Measurements from ENCODE around the gene SNTG2. TPM values are rescaled to one million over a fixed set of nuclear protein-coding genes. Genes with fewer than 3 reads are reported as not detected.
"Not testable (repeated sequence)": the region's sequence is repeated elsewhere in the genome, so short reads cannot be mapped to it uniquely, and the experiment has no call there.

SNTG2 gene
- total RNA-seq, 1 donor from 2014 or later, result not detected

GRCh38 chr2:1403565-1403964, 452.9 kb downstream of the SNTG2 start:
- no peaks in the 10 kb centered on the region for H3K36me3 Mint-ChIP-seq (ENCODE audit: low read depth)

GRCh38 chr2:1405124-1405523, 454.5 kb downstream of the SNTG2 start:
- Mint-ChIP-seq H3K27ac (no peak overlapping the region), H3K9me3 (no peaks in the 10 kb centered on the region), H3K27me3 (no peaks in the 10 kb centered on the region), H3K36me3 (ENCODE audit: low read depth) (no peaks in the 10 kb centered on the region), H3K4me3 (no peak overlapping the region), H3K4me1 (no peaks in the 10 kb centered on the region)
- intact Hi-C loops (cut with micrococcal nuclease), result no loop called here
- DNase-seq, result no peak

More at GRCh38 chr2:1403565-1403964, 452.9 kb downstream of the SNTG2 start:
- no peaks in the 10 kb centered on the region for H3K9me3 Mint-ChIP-seq
- H3K27me3 Mint-ChIP-seq, result no peaks in the 10 kb centered on the region
- peaks cover 3% of the 10 kb centered on the region for H3K4me1 Mint-ChIP-seq
- intact Hi-C loops (cut with micrococcal nuclease), result no loop called here
- no peak overlapping the region for H3K27ac Mint-ChIP-seq
- no peak for DNase-seq
- no peak overlapping the region for H3K4me3 Mint-ChIP-seq

- H3K36me3 Mint-ChIP-seq (ENCODE audit: low read depth), result no peaks in the 10 kb centered on the region
- DNase-seq, result no peak
- H3K4me1 Mint-ChIP-seq, result no peaks in the 10 kb centered on the region
- no peaks in the 10 kb centered on the region for H3K27me3 Mint-ChIP-seq
- H3K4me3 Mint-ChIP-seq, result no peak overlapping the region
- intact Hi-C loops (cut with micrococcal nuclease), result no loop called here
- no peak overlapping the region for H3K27ac Mint-ChIP-seq
- no peaks in the 10 kb centered on the region for H3K9me3 Mint-ChIP-seq
Measured at GRCh38 chr2:1405967-1406366, 455.3 kb downstream of the SNTG2 start.

- H3K4me3 Mint-ChIP-seq, result no peak overlapping the region
Measured at GRCh38 chr2:1406434-1406833, 455.8 kb downstream of the SNTG2 start.

GRCh38 chr2:1407950-1408675, 457.5 kb downstream of the SNTG2 start:
- Mint-ChIP-seq H3K4me1 (no peaks in the 10 kb centered on the region), H3K27me3 (no peaks in the 10 kb centered on the region), H3K27ac (no peak overlapping the region), H3K36me3 (ENCODE audit: low read depth) (no peaks in the 10 kb centered on the region), H3K9me3 (no peaks in the 10 kb centered on the region), H3K4me3 (no peak overlapping the region)
- intact Hi-C loops (cut with micrococcal nuclease), result no loop called here
- DNase-seq, result no peak

More at GRCh38 chr2:1406434-1406833, 455.8 kb downstream of the SNTG2 start:
- Mint-ChIP-seq H3K27ac (no peak overlapping the region), H3K27me3 (no peaks in the 10 kb centered on the region), H3K9me3 (no peaks in the 10 kb centered on the region), H3K4me1 (no peaks in the 10 kb centered on the region), H3K36me3 (ENCODE audit: low read depth) (no peaks in the 10 kb centered on the region)
- DNase-seq, result no peak
- intact Hi-C loops (cut with micrococcal nuclease), result no loop called here

- Mint-ChIP-seq H3K27ac (no peak within 1 kb of the TSS), H3K4me3 (no peak within 1 kb of the TSS), H3K36me3 (ENCODE audit: low read depth) (no peaks in the 10 kb centered on the region), H3K9me3 (no peaks in the 10 kb centered on the region), H3K4me1 (no peaks in the 10 kb centered on the region), H3K27me3 (no peaks in the 10 kb centered on the region)
- DNase-seq, result no peak
- intact Hi-C loops (cut with micrococcal nuclease), result no loop called here
Measured at GRCh38 chr2:1413156-1413710, 462.6 kb downstream of the SNTG2 start, which contains the start of gene TPO. TSS of gene TPO (plus strand) at chr2:1413463. CDS start at chr2:1414409, 946 bp downstream.

GRCh38 chr2:1414121-1414520, 463.5 kb downstream of the SNTG2 start:
- no peak overlapping the region for H3K4me3 Mint-ChIP-seq
- H3K27me3 Mint-ChIP-seq, result no peaks in the 10 kb centered on the region
- H3K27ac Mint-ChIP-seq, result no peak overlapping the region
- H3K9me3 Mint-ChIP-seq, result no peaks in the 10 kb centered on the region
- no peaks in the 10 kb centered on the region for H3K4me1 Mint-ChIP-seq
- no peaks in the 10 kb centered on the region for H3K36me3 Mint-ChIP-seq (ENCODE audit: low read depth)
- intact Hi-C loops (cut with micrococcal nuclease), result no loop called here
- DNase-seq, result no peak

GRCh38 chr2:1414901-1415300, 464.3 kb downstream of the SNTG2 start:
- DNase-seq; H3K4me3 Mint-ChIP-seq; H3K36me3 Mint-ChIP-seq (ENCODE audit: low read depth); intact Hi-C loops (cut with micrococcal nuclease); H3K4me1 Mint-ChIP-seq; H3K27me3 Mint-ChIP-seq; H3K9me3 Mint-ChIP-seq; H3K27ac Mint-ChIP-seq: not testable (repeated sequence)

GRCh38 chr2:1415501-1415900, 464.9 kb downstream of the SNTG2 start:
- Mint-ChIP-seq H3K36me3 (ENCODE audit: low read depth) (no peaks in the 10 kb centered on the region), H3K4me1 (no peaks in the 10 kb centered on the region), H3K27me3 (no peaks in the 10 kb centered on the region), H3K9me3 (no peaks in the 10 kb centered on the region), H3K4me3 (no peak overlapping the region), H3K27ac (no peak overlapping the region)
- intact Hi-C loops (cut with micrococcal nuclease), result no loop called here
- no peak for DNase-seq
